Epithelial cell of esophagus (primary cell): ENCODE results near the gene GPBP1.

Experiments used
- DNase-seq: peaks from one replicate; pipeline ENCODE4 v3.0.0; 2010; ENCODE audit warnings: low read depth
- H3K4me3 ChIP-seq: 2 replicates; pipeline ENCODE4 v1.5.1; 2011; ENCODE audit warnings: mild to moderate bottlenecking, low read length, control low read depth
- TF ChIP-seq, protein P1 (sequence below): IDR thresholded peaks from 2 replicates; pipeline ENCODE4 v1.5.1; 2011; ENCODE audit warnings: low read depth, mild to moderate bottlenecking, low read length, control low read depth, inconsistent platforms; ENCODE audit not compliant: insufficient read depth; ENCODE audit errors: missing control alignments

GPBP1 gene

DNA sequence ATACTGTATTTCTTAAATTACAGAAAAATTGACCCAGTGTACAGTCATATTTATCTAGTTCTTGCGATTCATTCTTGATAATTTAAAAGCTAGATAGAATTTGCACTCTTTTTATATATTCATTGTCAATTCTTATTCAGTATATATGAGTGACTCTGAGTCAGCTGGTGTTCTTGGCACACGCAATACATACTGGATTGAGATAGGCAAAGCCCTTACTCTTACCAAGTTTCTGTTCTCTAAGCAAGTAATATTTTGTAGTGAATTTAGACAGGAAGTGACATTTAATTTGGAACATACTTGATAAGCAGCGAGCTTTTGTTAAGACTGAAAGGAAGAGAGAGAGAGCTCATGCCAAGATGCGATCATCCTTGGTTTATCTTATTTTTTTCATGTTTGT is 57.7 kb downstream of the GPBP1 start:
- peak; percentile 24 for DNase-seq
- TF ChIP-seq, protein P1, sequence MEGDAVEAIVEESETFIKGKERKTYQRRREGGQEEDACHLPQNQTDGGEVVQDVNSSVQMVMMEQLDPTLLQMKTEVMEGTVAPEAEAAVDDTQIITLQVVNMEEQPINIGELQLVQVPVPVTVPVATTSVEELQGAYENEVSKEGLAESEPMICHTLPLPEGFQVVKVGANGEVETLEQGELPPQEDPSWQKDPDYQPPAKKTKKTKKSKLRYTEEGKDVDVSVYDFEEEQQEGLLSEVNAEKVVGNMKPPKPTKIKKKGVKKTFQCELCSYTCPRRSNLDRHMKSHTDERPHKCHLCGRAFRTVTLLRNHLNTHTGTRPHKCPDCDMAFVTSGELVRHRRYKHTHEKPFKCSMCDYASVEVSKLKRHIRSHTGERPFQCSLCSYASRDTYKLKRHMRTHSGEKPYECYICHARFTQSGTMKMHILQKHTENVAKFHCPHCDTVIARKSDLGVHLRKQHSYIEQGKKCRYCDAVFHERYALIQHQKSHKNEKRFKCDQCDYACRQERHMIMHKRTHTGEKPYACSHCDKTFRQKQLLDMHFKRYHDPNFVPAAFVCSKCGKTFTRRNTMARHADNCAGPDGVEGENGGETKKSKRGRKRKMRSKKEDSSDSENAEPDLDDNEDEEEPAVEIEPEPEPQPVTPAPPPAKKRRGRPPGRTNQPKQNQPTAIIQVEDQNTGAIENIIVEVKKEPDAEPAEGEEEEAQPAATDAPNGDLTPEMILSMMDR = no peak
- H3K4me3 ChIP-seq = no peak overlapping the region

GRCh38 chr5:57232293-57233033 is 58.6 kb downstream of the GPBP1 start:
- peak; percentile 16 for DNase-seq
- no peak overlapping the region for H3K4me3 ChIP-seq
- TF ChIP-seq, protein P1 = no peak

- no peak for DNase-seq
- H3K4me3 ChIP-seq = no peak overlapping the region
- TF ChIP-seq, protein P1 = no peak
Observed at GRCh38 chr5:57243286-57244137, 69.7 kb downstream of the GPBP1 start.

- no peak overlapping the region for H3K4me3 ChIP-seq
- no peak for DNase-seq
- TF ChIP-seq, protein P1 = no peak
Observed at GRCh38 chr5:57244331-57244730, 70.5 kb downstream of the GPBP1 start.

DNA sequence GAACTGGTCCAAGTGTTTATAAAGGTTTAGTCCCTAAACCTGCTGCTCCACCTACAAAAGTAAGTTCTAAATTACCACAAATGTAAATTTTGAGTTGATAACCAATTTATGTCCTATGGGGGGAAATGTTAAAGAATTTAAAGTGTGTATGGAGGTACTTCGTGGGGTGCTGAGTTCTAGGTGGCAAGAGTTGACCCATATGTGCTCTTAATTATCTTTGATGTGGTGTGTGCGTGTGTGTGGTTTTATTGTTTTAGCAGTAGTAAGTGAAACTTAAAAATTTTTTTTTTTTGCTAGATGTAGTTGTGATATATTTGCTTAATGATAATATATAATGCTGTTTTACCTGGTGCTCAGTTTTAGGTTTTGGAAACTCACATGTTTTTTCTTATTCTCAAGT is 72.6 kb downstream of the GPBP1 start:
- no peak for DNase-seq
- TF ChIP-seq, protein P1 = no peak
- H3K4me3 ChIP-seq = no peak overlapping the region

DNA sequence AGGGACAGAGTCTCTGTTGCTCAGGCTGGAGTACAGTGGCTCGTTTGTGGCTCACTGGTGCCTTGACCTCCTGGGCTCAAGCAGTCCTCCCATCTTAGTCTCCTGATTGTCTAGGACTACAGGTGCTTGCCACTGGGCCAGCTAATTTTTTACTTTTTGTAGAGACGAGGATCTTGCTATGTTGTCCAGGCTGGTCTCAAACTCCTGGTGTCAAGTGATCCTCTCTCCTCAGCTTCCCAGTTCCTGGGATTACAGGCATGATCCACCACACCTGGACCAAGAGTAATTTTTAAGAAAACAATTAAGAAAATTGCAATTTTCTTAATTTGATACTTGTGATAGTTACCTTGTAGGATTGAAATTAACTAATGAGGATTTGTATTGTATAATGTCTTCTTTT is 73.9 kb downstream of the GPBP1 start:
- TF ChIP-seq, protein P1 = no peak
- no peak overlapping the region for H3K4me3 ChIP-seq
- DNase-seq = no peak
